GM12878 (cell line): ENCODE results near the gene IL19.
"Not testable (repeated sequence)": the region's sequence is repeated elsewhere in the genome, so short reads cannot be mapped to it uniquely, and the experiment has no call there.

ENCODE experiments used
- CHD2 ChIP-seq: IDR thresholded peaks from 2 replicates; pipeline ENCODE4 v1.6.1; 2011; ENCODE audit warnings: low read depth, low read length, improper control_type of control experiment, borderline replicate concordance
- CREB1 ChIP-seq: IDR thresholded peaks from 2 replicates; pipeline ENCODE4 v1.6.1; 2012; ENCODE audit warnings: low read depth, mild to moderate bottlenecking, inconsistent platforms
- EP300 ChIP-seq, 2 experiments: fragments of 150-350 bp in 1 of 2; IDR thresholded peaks; 2 replicates each; pipeline ENCODE4 v1.6.1; 2011 to 2012; ENCODE audit warnings: low read depth in 2 of 2, low read length in 2 of 2, borderline replicate concordance in 1 of 2, improper control_type of control experiment in 1 of 2, inconsistent platforms in 1 of 2; ENCODE audit not compliant: control insufficient read depth in 1 of 2
- FOXM1 ChIP-seq: IDR thresholded peaks from 2 replicates; pipeline ENCODE4 v1.6.1; 2012; ENCODE audit warnings: low read depth, mild to moderate bottlenecking, inconsistent platforms, low read length, moderate library complexity
- HCFC1 ChIP-seq: fragments of 150-350 bp; IDR thresholded peaks from 2 replicates; pipeline ENCODE4 v1.6.1; 2014; ENCODE audit warnings: low read length
- HDAC6 ChIP-seq: fragments of 200-600 bp; sonication (generic); IDR thresholded peaks from one replicate; pipeline ENCODE4 v1.8.0; 2017; ENCODE audit warnings: antibody characterized with exemption; ENCODE audit not compliant: unreplicated experiment
- PAX5 ChIP-seq: IDR thresholded peaks from 2 replicates; pipeline ENCODE4 v1.6.1; 2011; ENCODE audit warnings: low read depth, low read length, borderline replicate concordance
- POLR2A ChIP-seq: IDR thresholded peaks from 2 replicates; pipeline ENCODE4 v1.6.1; 2011; ENCODE audit warnings: low read depth, mild to moderate bottlenecking, low read length
- RAD21 ChIP-seq: IDR thresholded peaks from 2 replicates; pipeline ENCODE4 v1.6.1; 2011; ENCODE audit warnings: mild to moderate bottlenecking, low read depth, low read length, moderate library complexity; ENCODE audit not compliant: insufficient read depth
- TCF3 ChIP-seq: IDR thresholded peaks from 2 replicates; pipeline ENCODE4 v1.6.1; 2012; ENCODE audit warnings: low read depth, mild to moderate bottlenecking, low read length, borderline replicate concordance; ENCODE audit not compliant: insufficient read depth
- TCF7 ChIP-seq: IDR thresholded peaks from 2 replicates; pipeline ENCODE4 v1.6.1; 2014; ENCODE audit warnings: antibody characterized with exemption, borderline replicate concordance
- TF ChIP-seq, protein P1 (sequence below): IDR thresholded peaks from 2 replicates; pipeline ENCODE4 v1.6.1; 2011; ENCODE audit warnings: low read depth, low read length, improper control_type of control experiment, borderline replicate concordance

DNA sequence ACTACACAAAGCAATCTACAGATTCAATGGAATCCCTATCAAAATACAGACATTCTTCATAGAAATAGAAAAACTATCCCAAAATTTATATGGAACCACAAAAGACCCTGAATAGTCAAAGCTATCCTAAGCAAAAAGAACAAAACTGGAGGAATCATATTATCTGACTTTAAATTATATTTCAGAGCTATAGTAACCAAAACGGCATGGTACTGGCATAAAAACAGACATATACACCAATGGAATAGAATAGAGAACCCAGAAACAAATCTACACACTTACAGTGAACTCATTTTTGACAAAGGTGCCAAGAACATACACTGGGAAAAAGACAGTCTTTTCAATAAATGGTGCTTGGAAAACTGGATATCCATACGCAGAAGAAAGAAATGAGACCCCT is 82.1 kb downstream of the IL19 start:
- TF ChIP-seq EP300 (IDR thresholded peaks at IDR 0.05; ENCODE audit: borderline replicate concordance in 1 of 2, control insufficient read depth in 1 of 2, low read depth in 2 of 2, low read length in 2 of 2); PAX5; HCFC1; CREB1; TCF3; POLR2A; TCF7; RAD21; HDAC6; CHD2; FOXM1: not testable (repeated sequence)
- TF ChIP-seq, protein P1, sequence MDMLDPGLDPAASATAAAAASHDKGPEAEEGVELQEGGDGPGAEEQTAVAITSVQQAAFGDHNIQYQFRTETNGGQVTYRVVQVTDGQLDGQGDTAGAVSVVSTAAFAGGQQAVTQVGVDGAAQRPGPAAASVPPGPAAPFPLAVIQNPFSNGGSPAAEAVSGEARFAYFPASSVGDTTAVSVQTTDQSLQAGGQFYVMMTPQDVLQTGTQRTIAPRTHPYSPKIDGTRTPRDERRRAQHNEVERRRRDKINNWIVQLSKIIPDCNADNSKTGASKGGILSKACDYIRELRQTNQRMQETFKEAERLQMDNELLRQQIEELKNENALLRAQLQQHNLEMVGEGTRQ, result not testable (repeated sequence)
